DOHH2 (cell line): ENCODE results near the gene CRTC2.

Experiments
- CTCF ChIP-seq: fragments of 200-600 bp; sonication (generic); IDR thresholded peaks from one replicate; pipeline ENCODE4 v1.5.1; 2014; ENCODE audit warnings: antibody characterized with exemption, mild to moderate bottlenecking, low read depth, low read length; ENCODE audit not compliant: poor library complexity, severe bottlenecking
- EZH2phosphoT487 ChIP-seq: fragments of 200-600 bp; sonication (generic); IDR thresholded peaks from 2 replicates; pipeline ENCODE4 v1.6.1; 2017; ENCODE audit warnings: borderline replicate concordance, mild to moderate bottlenecking, antibody characterized with exemption, low read length, moderate library complexity, mixed read lengths

DNA sequence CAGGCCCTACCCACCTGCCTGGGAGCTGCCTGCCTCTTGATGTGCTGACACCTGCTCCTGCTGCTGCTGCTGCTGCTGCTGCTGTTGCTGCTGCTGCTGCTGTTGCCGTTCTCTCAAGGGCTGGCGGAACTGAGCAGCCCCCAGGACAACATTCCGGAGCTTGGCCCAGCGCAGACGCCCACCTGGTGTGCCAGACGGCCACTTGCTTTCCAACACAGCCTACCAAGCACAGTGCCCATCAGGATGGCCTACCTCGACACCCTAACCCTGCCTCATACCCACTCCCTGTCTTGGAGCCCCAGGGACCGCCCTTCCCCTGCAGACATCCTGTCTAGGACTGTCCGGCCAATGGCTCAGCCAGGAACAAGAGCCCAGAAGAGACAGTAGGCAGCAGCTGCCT lies 23.7 kb downstream of the CRTC2 start:
- TF ChIP-seq CTCF (no peak), EZH2phosphoT487 (no peak)
